SK-N-SH (cell line): ENCODE results near the gene ABAT. TPM values are rescaled to one million over a fixed set of nuclear protein-coding genes. Genes with fewer than 3 reads are reported as not detected.

Source experiments
- CTCF ChIA-PET: fragments of 300-600, 350-600 bp; formaldehyde crosslinking; extraction: SDS; loops from one replicate; lab custom pipeline; 2021; lab: Yijun Ruan, JAX
- POLR2A ChIA-PET: fragments of 350-600 bp; sonication (Branson Sonifier 250); formaldehyde crosslinking; extraction: SDS; loops from one replicate; lab custom pipeline; 2020; ENCODE audit warnings: antibody characterized with exemption, inconsistent platforms; lab: Yijun Ruan, JAX
- DNase-seq: peaks from one replicate; pipeline ENCODE4 v3.0.0; 2012
- H2AFZ ChIP-seq: fragments of 200-600 bp; sonication (generic); 2 replicates; pipeline ENCODE4 v1.8.1; 2016; ENCODE audit warnings: antibody characterized with exemption, mild to moderate bottlenecking, low read depth
- H3F3A ChIP-seq: fragments of 200-600 bp; sonication (generic); replicated peaks from 2 replicates; pipeline ENCODE3; 2016; ENCODE audit warnings: antibody characterized with exemption, mild to moderate bottlenecking; ENCODE audit not compliant: insufficient read depth
- H3K27ac ChIP-seq, 2 experiments: fragments of 200-500 bp in 1 of 2; fragments of 200-600 bp in 1 of 2; sonication (Bioruptor generic) in 1 of 2; sonication (generic), shearing (Covaris generic) in 1 of 2; 2 replicates each; pipeline versions ENCODE4 v1.5.1 to v1.6.1; 2014 to 2016; ENCODE audit warnings: low read depth in 2 of 2, inconsistent platforms in 1 of 2, low read length in 1 of 2, mild to moderate bottlenecking in 1 of 2, mixed read lengths in 1 of 2
- H3K27me3 ChIP-seq: fragments of 200-600 bp; sonication (generic), shearing (Covaris generic); 2 replicates; pipeline ENCODE4 v1.6.1; 2016; ENCODE audit warnings: mixed run types; ENCODE audit not compliant: insufficient read depth
- H3K36me3 ChIP-seq, 2 experiments: fragments of 200-500 bp in 1 of 2; fragments of 200-600 bp in 1 of 2; sonication (Bioruptor generic) in 1 of 2; sonication (generic) in 1 of 2; replicated peaks in 1 of 2; 2 replicates each; pipeline versions ENCODE3 to v1.5.1; 2014 to 2016; ENCODE audit warnings: low read length in 1 of 2, mild to moderate bottlenecking in 1 of 2; ENCODE audit not compliant: insufficient read depth in 2 of 2, control insufficient read depth in 1 of 2
- H3K4me1 ChIP-seq, 2 experiments: fragments of 200-500 bp in 1 of 2; fragments of 200-600 bp in 1 of 2; sonication (Bioruptor generic) in 1 of 2; sonication (generic), shearing (Covaris generic) in 1 of 2; 2 replicates each; pipeline versions ENCODE4 v1.5.1 to v1.6.1; 2014 to 2016; ENCODE audit warnings: low read depth in 1 of 2, low read length in 1 of 2, mixed run types in 1 of 2; ENCODE audit not compliant: insufficient read depth in 2 of 2, control insufficient read depth in 1 of 2
- H3K4me2 ChIP-seq: fragments of 200-600 bp; sonication (generic), shearing (Covaris generic); 2 replicates; pipeline ENCODE4 v1.6.1; 2017; ENCODE audit warnings: mixed run types
- H3K4me3 ChIP-seq, 2 experiments: fragments of 200-500 bp in 1 of 2; fragments of 200-600 bp in 1 of 2; sonication (Bioruptor generic) in 1 of 2; sonication (generic), shearing (Covaris generic) in 1 of 2; 2 replicates each; pipeline versions ENCODE4 v1.5.1 to v1.8.1; 2014 to 2016; ENCODE audit warnings: low read depth in 2 of 2, inconsistent platforms in 1 of 2, low read length in 1 of 2, mild to moderate bottlenecking in 1 of 2, mixed read lengths in 1 of 2, moderate library complexity in 1 of 2
- H3K79me2 ChIP-seq: fragments of 200-600 bp; sonication (generic); 2 replicates; pipeline ENCODE4 v1.8.1; 2017; ENCODE audit warnings: mild to moderate bottlenecking; ENCODE audit not compliant: insufficient read depth
- H3K9ac ChIP-seq: fragments of 200-600 bp; sonication (generic); 2 replicates; pipeline ENCODE4 v1.6.1; 2017; ENCODE audit warnings: mixed run types
- H3K9me2 ChIP-seq: fragments of 200-600 bp; sonication (generic); 2 replicates; pipeline ENCODE4 v1.6.1; 2017; ENCODE audit warnings: mixed run types
- H3K9me3 ChIP-seq: fragments of 200-600 bp; sonication (generic); 2 replicates; pipeline ENCODE4 v1.6.1; 2017; ENCODE audit warnings: mixed run types, mild to moderate bottlenecking, moderate library complexity
- H4K20me1 ChIP-seq: fragments of 200-600 bp; sonication (generic); 2 replicates; pipeline ENCODE4 v1.6.1; 2017; ENCODE audit warnings: mild to moderate bottlenecking, mixed run types; ENCODE audit not compliant: insufficient read depth
- CTCF ChIP-seq: fragments of 200-600 bp; sonication (generic); IDR thresholded peaks from 2 replicates; pipeline ENCODE4 v1.6.1; 2017; ENCODE audit warnings: antibody characterized with exemption, mild to moderate bottlenecking, moderate library complexity
- EZH2phosphoT487 ChIP-seq: fragments of 200-600 bp; sonication (generic); IDR thresholded peaks from 2 replicates; pipeline ENCODE4 v1.6.1; 2017; ENCODE audit warnings: low read depth, mixed run types, mild to moderate bottlenecking, antibody characterized with exemption, moderate library complexity, borderline replicate concordance
- GATA2 ChIP-seq: sonication (generic); formaldehyde crosslinking; IDR thresholded peaks from 2 replicates; pipeline ENCODE4 v1.5.0; 2020; ENCODE audit warnings: mild to moderate bottlenecking, missing genetic modification reagents
- IRF3 ChIP-seq: fragments of 150-350 bp; IDR thresholded peaks from 2 replicates; pipeline ENCODE4 v1.6.1; 2016; ENCODE audit warnings: mild to moderate bottlenecking, low read depth, low read length
- MAX ChIP-seq: IDR thresholded peaks from 2 replicates; pipeline ENCODE4 v1.4.0; 2012; ENCODE audit warnings: low read depth
- NRF1 ChIP-seq: IDR thresholded peaks from 2 replicates; pipeline ENCODE4 v1.6.1; 2012; ENCODE audit warnings: low read depth, mild to moderate bottlenecking, low read length
- RAD21 ChIP-seq: IDR thresholded peaks from 2 replicates; pipeline ENCODE4 v1.6.1; 2012; ENCODE audit warnings: mild to moderate bottlenecking, low read length
- REST ChIP-seq: IDR thresholded peaks from 2 replicates; pipeline ENCODE4 v1.6.1; 2012; ENCODE audit warnings: mild to moderate bottlenecking, low read depth, low read length, moderate library complexity
- RFX5 ChIP-seq: IDR thresholded peaks from 2 replicates; pipeline ENCODE4 v1.6.1; 2012; ENCODE audit warnings: mild to moderate bottlenecking, improper control_type of control experiment, low read length
- SIN3A ChIP-seq: IDR thresholded peaks from 2 replicates; pipeline ENCODE4 v1.6.1; 2012; ENCODE audit warnings: low read depth, mild to moderate bottlenecking, low read length, moderate library complexity, borderline replicate concordance
- TAF1 ChIP-seq: IDR thresholded peaks from 2 replicates; pipeline ENCODE4 v1.6.1; 2012; ENCODE audit warnings: low read depth, mild to moderate bottlenecking, low read length, moderate library complexity, borderline replicate concordance
- ZBTB33 ChIP-seq: IDR thresholded peaks from 2 replicates; pipeline ENCODE4 v1.4.0; 2012; ENCODE audit warnings: low read depth, borderline replicate concordance
- WGBS: methylation state at CpG from one replicate; pipeline ENCODE4 v1.1.6; 2017; ENCODE audit warnings: low lambda C conversion rate; 5-methylcytosine and 5-hydroxymethylcytosine counted together
- polyA plus RNA-seq, 3 experiments: library from polyadenylated mRNA; depleted of rRNA; stranded (reverse); fragments of >200 nt; gene quantifications; 2 replicates each; pipeline ENCODE4 v1.2.3, GENCODE V29; 2012

ABAT gene
- polyA plus RNA-seq, 1 of the 3 experiments (the other 2 are of a cell fraction) = 4.7 TPM

GRCh38 chr16:8763899-8764298 lies 89.5 kb downstream of the ABAT start:
- peaks cover 0 to 3% of the 10 kb centered on the region in 2 experiments; a peak in 1 of 4 replicates for H3K4me1 ChIP-seq
- no peaks in the 10 kb centered on the region for H3K9me2 ChIP-seq
- no peak overlapping the region for H3K4me3 ChIP-seq
- H3F3A ChIP-seq = no peaks in the 10 kb centered on the region
- TF ChIP-seq MAX (no peak), CTCF (no peak), REST (no peak), GATA2 (no peak), TAF1 (no peak), IRF3 (no peak)
- no peaks in the 10 kb centered on the region for H3K9me3 ChIP-seq
- 78% methylated on average over 8 of the region's 10 CpGs for WGBS
- H2AFZ ChIP-seq = no peak overlapping the region
- no peak overlapping the region for H3K27ac ChIP-seq
- H3K27me3 ChIP-seq = no peaks in the 10 kb centered on the region
- DNase-seq = no peak
- no peaks in the 10 kb centered on the region for H3K36me3 ChIP-seq
- no peaks in the 10 kb centered on the region for H3K79me2 ChIP-seq
- H4K20me1 ChIP-seq = no peaks in the 10 kb centered on the region
- H3K4me2 ChIP-seq = no peak overlapping the region
- no peak overlapping the region for H3K9ac ChIP-seq
- CTCF ChIA-PET = interaction anchor here (1.0 kb wide), 1 partner anchor 196 kb away, joined by 3 read pairs; no protein-coding TSS in a partner anchor
- POLR2A ChIA-PET = no interaction called here

GRCh38 chr16:8764525-8765250 lies 90.3 kb downstream of the ABAT start:
- H3K79me2 ChIP-seq = no peaks in the 10 kb centered on the region
- no peaks in the 10 kb centered on the region for H3K9me3 ChIP-seq
- H3K27me3 ChIP-seq = no peaks in the 10 kb centered on the region
- H3K4me3 ChIP-seq = no peak overlapping the region
- H3K4me2 ChIP-seq = no peak overlapping the region
- 82% methylated on average over 11 of the region's 18 CpGs for WGBS
- CTCF ChIA-PET = interaction anchor here (0.9 to 1.0 kb wide), 2 partner anchors 102 to 197 kb away, joined by 3 read pairs; no protein-coding TSS in a partner anchor
- H3F3A ChIP-seq = no peaks in the 10 kb centered on the region
- no peak for TF ChIP-seq RFX5
- TF ChIP-seq TAF1 = no peak
- TF ChIP-seq ZBTB33 = no peak
- TF ChIP-seq NRF1 = no peak
- no peak for TF ChIP-seq MAX
- no peak for TF ChIP-seq SIN3A
- no peak for TF ChIP-seq RAD21
- no peak for TF ChIP-seq CTCF
- TF ChIP-seq EZH2phosphoT487 = no peak
- no peak for DNase-seq
- H3K27ac ChIP-seq = no peak overlapping the region
- H4K20me1 ChIP-seq = no peaks in the 10 kb centered on the region
- H3K4me1 ChIP-seq = peaks cover 0 to 3% of the 10 kb centered on the region in 2 experiments; a peak in 1 of 4 replicates
- H3K9me2 ChIP-seq = no peaks in the 10 kb centered on the region
- H2AFZ ChIP-seq = no peak overlapping the region
- no peaks in the 10 kb centered on the region for H3K36me3 ChIP-seq
- H3K9ac ChIP-seq = no peak overlapping the region
- POLR2A ChIA-PET = no interaction called here
